SK-N-SH treated with all-trans-retinoic acid at 6 μM for 48 hours (cell line): ENCODE measurements around the gene TMEM196.

Experiments
- ATAC-seq: fragments of 200-7000 bp; cut with Tn5 transposase; 3 replicates; pipeline ENCODE4 v1.9.1; 2020; ENCODE audit warnings: mild to moderate bottlenecking, moderate library complexity
- CSDC2 ChIP-seq: fragments of 250-450 bp; sonication (Bioruptor Pico); IDR thresholded peaks from 2 replicates; pipeline ENCODE4 v1.5.0; 2020; ENCODE audit warnings: mild to moderate bottlenecking, moderate library complexity
- GLIS3 ChIP-seq: fragments of 250-450 bp; sonication (Bioruptor Pico); IDR thresholded peaks from 2 replicates; pipeline ENCODE4 v1.5.0; 2020; ENCODE audit warnings: mild to moderate bottlenecking, moderate library complexity
- ISL1 ChIP-seq: fragments of 250-450 bp; sonication (Bioruptor Pico); IDR thresholded peaks from 2 replicates; pipeline ENCODE4 v2.1.2; 2022; ENCODE audit warnings: mild to moderate bottlenecking, moderate library complexity
- OSR1 ChIP-seq: fragments of 250-450 bp; sonication (Bioruptor Pico); IDR thresholded peaks from 2 replicates; pipeline ENCODE4 v1.8.0; 2022; ENCODE audit warnings: moderate library complexity, mild to moderate bottlenecking, inconsistent platforms
- SNAI2 ChIP-seq: fragments of 250-450 bp; sonication (Bioruptor Pico); IDR thresholded peaks from 2 replicates; pipeline ENCODE4 v1.5.0; 2020; ENCODE audit warnings: mild to moderate bottlenecking, moderate library complexity
- TCF4 ChIP-seq: fragments of 250-450 bp; sonication (Bioruptor Pico); IDR thresholded peaks from 2 replicates; pipeline ENCODE4 v1.8.0; 2021; ENCODE audit warnings: mild to moderate bottlenecking, moderate library complexity, borderline replicate concordance
- TOX ChIP-seq: fragments of 250-450 bp; sonication (Bioruptor Pico); IDR thresholded peaks from 2 replicates; pipeline ENCODE4 v1.8.0; 2021; ENCODE audit warnings: mild to moderate bottlenecking, moderate library complexity, borderline replicate concordance
- ZC3H10 ChIP-seq: fragments of 250-450 bp; sonication (Bioruptor Pico); IDR thresholded peaks from 2 replicates; pipeline ENCODE4 v1.5.1; 2021; ENCODE audit warnings: mild to moderate bottlenecking, moderate library complexity
- ZFP30 ChIP-seq: fragments of 450-650 bp; formaldehyde crosslinking; IDR thresholded peaks from 2 replicates; pipeline ENCODE4 v1.5.0; 2022; ENCODE audit warnings: mild to moderate bottlenecking, moderate library complexity
- ZNF565 ChIP-seq: fragments of 450-650 bp; formaldehyde crosslinking; conservative IDR thresholded peaks from 2 replicates; pipeline ENCODE4 v1.5.0; 2020; ENCODE audit warnings: low read depth, mild to moderate bottlenecking, moderate library complexity
- ZNF70 ChIP-seq: fragments of 450-650 bp; formaldehyde crosslinking; IDR thresholded peaks from 2 replicates; pipeline ENCODE4 v1.5.0; 2020; ENCODE audit warnings: mild to moderate bottlenecking, moderate library complexity
- TF ChIP-seq, protein P1 (sequence below): fragments of 250-450 bp; sonication (Bioruptor Pico); IDR thresholded peaks from 2 replicates; pipeline ENCODE4 v1.8.0; 2020; ENCODE audit warnings: mild to moderate bottlenecking, moderate library complexity, borderline replicate concordance
- TF ChIP-seq, protein P2 (sequence below): fragments of 250-450 bp; sonication (Bioruptor Pico); IDR thresholded peaks from 2 replicates; pipeline ENCODE4 v1.5.0; 2020; ENCODE audit warnings: mild to moderate bottlenecking, moderate library complexity

TMEM196 gene

DNA sequence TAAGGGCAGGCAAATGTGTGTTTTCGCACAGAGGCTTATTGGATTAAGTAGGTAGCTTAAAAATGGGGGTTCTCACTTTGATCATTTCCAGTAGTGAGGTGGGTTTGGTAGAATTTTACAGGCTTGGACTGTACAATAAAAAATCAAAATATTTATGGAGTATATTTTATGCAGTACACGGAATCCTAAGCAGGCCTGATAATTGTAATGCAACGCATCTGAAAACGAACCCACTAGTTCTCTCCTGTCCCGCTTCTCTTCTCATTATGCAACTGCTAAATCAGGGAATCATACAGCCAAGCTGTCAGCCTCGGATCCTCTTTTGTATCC is 64.2 kb downstream of the TMEM196 start:
- 0 out of 2 replicates have a peak, but pooled peaks have one; percentile 2 for TF ChIP-seq ZNF565 (CRISPR knock-in tag)
- no peak for TF ChIP-seq TCF4 (CRISPR knock-in tag)
- peak; percentile 31 for ATAC-seq

GRCh38 chr7:19708397-19709248 is 64.8 kb downstream of the TMEM196 start, which contains the start of gene POLR1F:
POLR1F (minus strand) TSS chr7:19709037; CDS start chr7:19709016, 21 bp downstream.
- 0 out of 2 replicates have a peak, but pooled peaks have one; percentile 4 for TF ChIP-seq ZNF565 (CRISPR knock-in tag)
- no peak for TF ChIP-seq GLIS3 (CRISPR knock-in tag)
- peak; percentile 98 for ATAC-seq

- ATAC-seq, result no peak
- TF ChIP-seq, protein P1, sequence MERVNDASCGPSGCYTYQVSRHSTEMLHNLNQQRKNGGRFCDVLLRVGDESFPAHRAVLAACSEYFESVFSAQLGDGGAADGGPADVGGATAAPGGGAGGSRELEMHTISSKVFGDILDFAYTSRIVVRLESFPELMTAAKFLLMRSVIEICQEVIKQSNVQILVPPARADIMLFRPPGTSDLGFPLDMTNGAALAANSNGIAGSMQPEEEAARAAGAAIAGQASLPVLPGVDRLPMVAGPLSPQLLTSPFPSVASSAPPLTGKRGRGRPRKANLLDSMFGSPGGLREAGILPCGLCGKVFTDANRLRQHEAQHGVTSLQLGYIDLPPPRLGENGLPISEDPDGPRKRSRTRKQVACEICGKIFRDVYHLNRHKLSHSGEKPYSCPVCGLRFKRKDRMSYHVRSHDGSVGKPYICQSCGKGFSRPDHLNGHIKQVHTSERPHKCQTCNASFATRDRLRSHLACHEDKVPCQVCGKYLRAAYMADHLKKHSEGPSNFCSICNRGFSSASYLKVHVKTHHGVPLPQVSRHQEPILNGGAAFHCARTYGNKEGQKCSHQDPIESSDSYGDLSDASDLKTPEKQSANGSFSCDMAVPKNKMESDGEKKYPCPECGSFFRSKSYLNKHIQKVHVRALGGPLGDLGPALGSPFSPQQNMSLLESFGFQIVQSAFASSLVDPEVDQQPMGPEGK (CRISPR knock-in tag), result no peak
These were observed 66.2 kb downstream of the TMEM196 start for GRCh38 chr7:19707240-19707639.

- no peak for TF ChIP-seq ZC3H10
- no peak for TF ChIP-seq CSDC2 (CRISPR knock-in tag)
- no peak for TF ChIP-seq TOX
- no peak for TF ChIP-seq ZFP30 (CRISPR knock-in tag)
- TF ChIP-seq SNAI2 (CRISPR knock-in tag), result no peak
- TF ChIP-seq OSR1, result no peak
- no peak for TF ChIP-seq TCF4 (CRISPR knock-in tag)
- no peak for TF ChIP-seq ZNF565 (CRISPR knock-in tag)
- no peak for TF ChIP-seq ZNF70 (CRISPR knock-in tag)
- TF ChIP-seq ISL1 (CRISPR knock-in tag), result no peak
- TF ChIP-seq, protein P2, sequence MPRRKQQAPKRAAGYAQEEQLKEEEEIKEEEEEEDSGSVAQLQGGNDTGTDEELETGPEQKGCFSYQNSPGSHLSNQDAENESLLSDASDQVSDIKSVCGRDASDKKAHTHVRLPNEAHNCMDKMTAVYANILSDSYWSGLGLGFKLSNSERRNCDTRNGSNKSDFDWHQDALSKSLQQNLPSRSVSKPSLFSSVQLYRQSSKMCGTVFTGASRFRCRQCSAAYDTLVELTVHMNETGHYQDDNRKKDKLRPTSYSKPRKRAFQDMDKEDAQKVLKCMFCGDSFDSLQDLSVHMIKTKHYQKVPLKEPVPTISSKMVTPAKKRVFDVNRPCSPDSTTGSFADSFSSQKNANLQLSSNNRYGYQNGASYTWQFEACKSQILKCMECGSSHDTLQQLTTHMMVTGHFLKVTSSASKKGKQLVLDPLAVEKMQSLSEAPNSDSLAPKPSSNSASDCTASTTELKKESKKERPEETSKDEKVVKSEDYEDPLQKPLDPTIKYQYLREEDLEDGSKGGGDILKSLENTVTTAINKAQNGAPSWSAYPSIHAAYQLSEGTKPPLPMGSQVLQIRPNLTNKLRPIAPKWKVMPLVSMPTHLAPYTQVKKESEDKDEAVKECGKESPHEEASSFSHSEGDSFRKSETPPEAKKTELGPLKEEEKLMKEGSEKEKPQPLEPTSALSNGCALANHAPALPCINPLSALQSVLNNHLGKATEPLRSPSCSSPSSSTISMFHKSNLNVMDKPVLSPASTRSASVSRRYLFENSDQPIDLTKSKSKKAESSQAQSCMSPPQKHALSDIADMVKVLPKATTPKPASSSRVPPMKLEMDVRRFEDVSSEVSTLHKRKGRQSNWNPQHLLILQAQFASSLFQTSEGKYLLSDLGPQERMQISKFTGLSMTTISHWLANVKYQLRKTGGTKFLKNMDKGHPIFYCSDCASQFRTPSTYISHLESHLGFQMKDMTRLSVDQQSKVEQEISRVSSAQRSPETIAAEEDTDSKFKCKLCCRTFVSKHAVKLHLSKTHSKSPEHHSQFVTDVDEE, result no peak
- TF ChIP-seq, protein P1 (CRISPR knock-in tag), result no peak
- TF ChIP-seq GLIS3 (CRISPR knock-in tag), result no peak
- TF ChIP-seq, all 23 proteins: peak for 0
These were observed 67.8 kb downstream of the TMEM196 start for GRCh38 chr7:19705663-19706062.

DNA sequence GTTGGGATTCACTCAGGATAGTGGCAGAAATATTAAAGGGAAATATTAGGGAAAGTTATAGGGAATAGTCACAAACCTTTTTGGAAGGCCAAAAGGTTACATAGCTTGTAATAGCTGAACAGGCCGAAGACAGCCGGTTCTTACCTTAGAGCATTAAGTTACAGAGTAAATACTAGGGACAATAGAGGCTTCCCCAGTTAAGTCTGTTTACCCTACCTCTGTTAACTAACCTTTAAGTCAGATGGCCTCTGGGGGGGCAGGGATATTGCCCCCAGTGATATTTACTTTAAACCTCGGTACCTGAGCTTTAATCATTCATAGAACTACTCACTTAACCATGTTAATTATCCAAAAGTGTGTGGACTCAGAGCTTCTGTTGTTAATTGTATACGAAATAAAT is 71.9 kb downstream of the TMEM196 start:
- TF ChIP-seq, protein P2, result no peak
- no peak for ATAC-seq

More at GRCh38 chr7:19705663-19706062, 67.8 kb downstream of the TMEM196 start:
- ATAC-seq, result no peak
